WTC11 (cell line): ENCODE measurements around the gene CRTC3. TPM values are rescaled to one million over a fixed set of nuclear protein-coding genes. Genes with fewer than 3 reads are reported as not detected.

Experiments
- ATAC-seq: fragments of 200-7000 bp; cut with Tn5 transposase; 2 replicates; pipeline ENCODE4 v1.10.0; 2021; ENCODE audit warnings: mild to moderate bottlenecking, moderate library complexity
- CTCF ChIA-PET: fragments of 300-600 bp; sonication (Branson Sonifier 250); formaldehyde crosslinking; loops from one replicate; lab custom pipeline; 2021; ENCODE audit warnings: antibody characterized with exemption; lab: Charles Lee
- POLR2A ChIA-PET: fragments of 350-600 bp; sonication (Branson Sonifier 250); formaldehyde crosslinking; loops from one replicate; lab custom pipeline; 2021; ENCODE audit warnings: antibody characterized with exemption; lab: Charles Lee
- DNase-seq: peaks from one replicate; pipeline ENCODE4 v3.0.0; 2021; ENCODE audit warnings: low spot score
- H3K27ac Mint-ChIP-seq: 2 replicates; pipeline ENCODE4 v1.8.0; 2021; ENCODE audit warnings: mixed read lengths
- H3K27me3 Mint-ChIP-seq: 2 replicates; pipeline ENCODE4 v1.8.0; 2021; ENCODE audit warnings: low read depth, mild to moderate bottlenecking, moderate library complexity, mixed read lengths
- H3K36me3 Mint-ChIP-seq: 2 replicates; pipeline ENCODE4 v1.8.0; 2021; ENCODE audit warnings: mixed read lengths
- H3K4me1 Mint-ChIP-seq: 2 replicates; pipeline ENCODE4 v1.8.0; 2022; ENCODE audit warnings: mixed read lengths
- H3K4me3 Mint-ChIP-seq: 2 replicates; pipeline ENCODE4 v1.8.0; 2021; ENCODE audit warnings: mild to moderate bottlenecking, moderate library complexity, mixed read lengths
- H3K9me3 Mint-ChIP-seq: 2 replicates; pipeline ENCODE4 v1.8.0; 2021; ENCODE audit warnings: mixed read lengths
- CBFB ChIP-seq: sonication (generic); formaldehyde crosslinking; IDR thresholded peaks from 2 replicates; pipeline ENCODE4 v1.8.1; 2022; ENCODE audit warnings: mild to moderate bottlenecking, low read depth, missing genetic modification reagents
- EMX1 ChIP-seq: fragments of 250-450 bp; sonication (Bioruptor Pico); IDR thresholded peaks from 2 replicates; pipeline ENCODE4 v1.8.0; 2021; ENCODE audit warnings: mild to moderate bottlenecking
- ESRRA ChIP-seq: sonication (generic); formaldehyde crosslinking; IDR thresholded peaks from 2 replicates; pipeline ENCODE4 v1.8.1; 2022; ENCODE audit warnings: mild to moderate bottlenecking, missing genetic modification reagents, borderline replicate concordance
- JAZF1 ChIP-seq: fragments of 250-450 bp; sonication (Bioruptor Pico); IDR thresholded peaks from 2 replicates; pipeline ENCODE4 v1.9.0; 2021; ENCODE audit warnings: moderate library complexity, mild to moderate bottlenecking, inconsistent platforms
- RELA ChIP-seq: sonication (generic); formaldehyde crosslinking; IDR thresholded peaks from 2 replicates; pipeline ENCODE4 v1.8.1; 2022; ENCODE audit warnings: missing genetic modification reagents, mild to moderate bottlenecking, borderline replicate concordance
- TEAD1 ChIP-seq: sonication (generic); formaldehyde crosslinking; IDR thresholded peaks from 2 replicates; pipeline ENCODE4 v1.8.0; 2022; ENCODE audit warnings: mild to moderate bottlenecking, missing genetic modification reagents
- ZNF121 ChIP-seq: sonication (generic); formaldehyde crosslinking; IDR thresholded peaks from 2 replicates; pipeline ENCODE4 v1.8.0; 2023; ENCODE audit warnings: missing genetic modification reagents
- ZNF219 ChIP-seq: sonication (generic); formaldehyde crosslinking; IDR thresholded peaks from 2 replicates; pipeline ENCODE4 v1.8.0; 2023; ENCODE audit warnings: missing genetic modification reagents, mild to moderate bottlenecking, borderline replicate concordance
- ZNF263 ChIP-seq: sonication (generic); formaldehyde crosslinking; IDR thresholded peaks from 2 replicates; pipeline ENCODE4 v1.8.1; 2022; ENCODE audit warnings: low read depth, mild to moderate bottlenecking, moderate library complexity, missing genetic modification reagents
- ZNF317 ChIP-seq: sonication (generic); formaldehyde crosslinking; IDR thresholded peaks from 2 replicates; pipeline ENCODE4 v1.8.1; 2023; ENCODE audit warnings: low read depth, mild to moderate bottlenecking, moderate library complexity, missing genetic modification reagents, borderline replicate concordance
- ZNF671 ChIP-seq: fragments of 250-450 bp; sonication (Bioruptor Pico); IDR thresholded peaks from 2 replicates; pipeline ENCODE4 v1.8.0; 2021; ENCODE audit warnings: mild to moderate bottlenecking
- total RNA-seq: library from RNA; stranded (reverse); gene quantifications from 3 replicates; pipeline ENCODE4 v1.2.3, GENCODE V29; 2021
- TF ChIP-seq, protein P1 (sequence below): sonication (generic); formaldehyde crosslinking; IDR thresholded peaks from 2 replicates; pipeline ENCODE4 v1.8.1; 2023; ENCODE audit warnings: mild to moderate bottlenecking, missing genetic modification reagents
- TF ChIP-seq, protein P2 (sequence below): sonication (generic); formaldehyde crosslinking; IDR thresholded peaks from 2 replicates; pipeline ENCODE4 v1.8.1; 2022; ENCODE audit warnings: mild to moderate bottlenecking, missing genetic modification reagents, moderate library complexity, borderline replicate concordance
- TF ChIP-seq, protein P3 (sequence below): fragments of 250-450 bp; sonication (Bioruptor Pico); IDR thresholded peaks from 2 replicates; pipeline ENCODE4 v1.9.0; 2021; ENCODE audit warnings: mild to moderate bottlenecking, borderline replicate concordance
- TF ChIP-seq, protein P4 (sequence below): sonication (generic); formaldehyde crosslinking; IDR thresholded peaks from 2 replicates; pipeline ENCODE4 v1.8.1; 2022; ENCODE audit warnings: mild to moderate bottlenecking, moderate library complexity, missing genetic modification reagents
- TF ChIP-seq, protein P5 (sequence below): sonication (generic); formaldehyde crosslinking; IDR thresholded peaks from 2 replicates; pipeline ENCODE4 v1.8.0; 2022; ENCODE audit warnings: mild to moderate bottlenecking, missing genetic modification reagents
- TF ChIP-seq, protein P6 (sequence below): fragments of 250-450 bp; sonication (Bioruptor Pico); IDR thresholded peaks from 2 replicates; pipeline ENCODE4 v1.9.0; 2021; ENCODE audit warnings: mild to moderate bottlenecking
- TF ChIP-seq, protein P7 (sequence below): sonication (generic); formaldehyde crosslinking; IDR thresholded peaks from 2 replicates; pipeline ENCODE4 v1.8.0; 2023; ENCODE audit warnings: missing genetic modification reagents, mild to moderate bottlenecking, borderline replicate concordance
- TF ChIP-seq, protein P8 (sequence below): sonication (generic); formaldehyde crosslinking; conservative IDR thresholded peaks from 2 replicates; pipeline ENCODE4 v1.8.1; 2022; ENCODE audit warnings: mild to moderate bottlenecking, missing genetic modification reagents

Gene CRTC3
- total RNA-seq, 1 experiment from 2014 or later, result 8.4 TPM

DNA sequence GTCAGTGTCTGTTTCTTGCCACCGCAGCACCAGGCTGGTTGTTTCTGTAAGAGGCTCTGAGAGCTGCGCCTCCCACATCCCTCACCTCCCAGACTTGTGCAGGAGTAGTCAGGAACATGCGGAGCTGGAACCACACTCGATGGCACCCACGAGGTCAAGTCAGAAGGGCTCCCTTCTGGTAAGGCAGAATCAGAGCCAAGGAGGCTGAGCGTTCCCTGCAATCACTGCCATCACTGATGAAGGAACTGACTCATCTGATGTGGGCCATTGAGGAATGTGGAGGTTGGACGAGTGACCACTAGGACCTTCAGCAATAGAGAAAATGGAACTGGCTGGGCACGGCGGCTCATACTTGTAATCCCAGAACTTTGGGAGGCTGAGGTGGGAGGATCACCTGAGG is 151.8 kb downstream of the CRTC3 start:
- TF ChIP-seq, protein P1, sequence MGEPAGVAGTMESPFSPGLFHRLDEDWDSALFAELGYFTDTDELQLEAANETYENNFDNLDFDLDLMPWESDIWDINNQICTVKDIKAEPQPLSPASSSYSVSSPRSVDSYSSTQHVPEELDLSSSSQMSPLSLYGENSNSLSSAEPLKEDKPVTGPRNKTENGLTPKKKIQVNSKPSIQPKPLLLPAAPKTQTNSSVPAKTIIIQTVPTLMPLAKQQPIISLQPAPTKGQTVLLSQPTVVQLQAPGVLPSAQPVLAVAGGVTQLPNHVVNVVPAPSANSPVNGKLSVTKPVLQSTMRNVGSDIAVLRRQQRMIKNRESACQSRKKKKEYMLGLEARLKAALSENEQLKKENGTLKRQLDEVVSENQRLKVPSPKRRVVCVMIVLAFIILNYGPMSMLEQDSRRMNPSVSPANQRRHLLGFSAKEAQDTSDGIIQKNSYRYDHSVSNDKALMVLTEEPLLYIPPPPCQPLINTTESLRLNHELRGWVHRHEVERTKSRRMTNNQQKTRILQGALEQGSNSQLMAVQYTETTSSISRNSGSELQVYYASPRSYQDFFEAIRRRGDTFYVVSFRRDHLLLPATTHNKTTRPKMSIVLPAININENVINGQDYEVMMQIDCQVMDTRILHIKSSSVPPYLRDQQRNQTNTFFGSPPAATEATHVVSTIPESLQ, result no peak
- TF ChIP-seq, protein P2, sequence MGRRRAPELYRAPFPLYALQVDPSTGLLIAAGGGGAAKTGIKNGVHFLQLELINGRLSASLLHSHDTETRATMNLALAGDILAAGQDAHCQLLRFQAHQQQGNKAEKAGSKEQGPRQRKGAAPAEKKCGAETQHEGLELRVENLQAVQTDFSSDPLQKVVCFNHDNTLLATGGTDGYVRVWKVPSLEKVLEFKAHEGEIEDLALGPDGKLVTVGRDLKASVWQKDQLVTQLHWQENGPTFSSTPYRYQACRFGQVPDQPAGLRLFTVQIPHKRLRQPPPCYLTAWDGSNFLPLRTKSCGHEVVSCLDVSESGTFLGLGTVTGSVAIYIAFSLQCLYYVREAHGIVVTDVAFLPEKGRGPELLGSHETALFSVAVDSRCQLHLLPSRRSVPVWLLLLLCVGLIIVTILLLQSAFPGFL (CRISPR knock-in tag), result no peak
- TF ChIP-seq EMX1, result no peak
- no peak for TF ChIP-seq TEAD1 (CRISPR knock-in tag)
- TF ChIP-seq, protein P3, sequence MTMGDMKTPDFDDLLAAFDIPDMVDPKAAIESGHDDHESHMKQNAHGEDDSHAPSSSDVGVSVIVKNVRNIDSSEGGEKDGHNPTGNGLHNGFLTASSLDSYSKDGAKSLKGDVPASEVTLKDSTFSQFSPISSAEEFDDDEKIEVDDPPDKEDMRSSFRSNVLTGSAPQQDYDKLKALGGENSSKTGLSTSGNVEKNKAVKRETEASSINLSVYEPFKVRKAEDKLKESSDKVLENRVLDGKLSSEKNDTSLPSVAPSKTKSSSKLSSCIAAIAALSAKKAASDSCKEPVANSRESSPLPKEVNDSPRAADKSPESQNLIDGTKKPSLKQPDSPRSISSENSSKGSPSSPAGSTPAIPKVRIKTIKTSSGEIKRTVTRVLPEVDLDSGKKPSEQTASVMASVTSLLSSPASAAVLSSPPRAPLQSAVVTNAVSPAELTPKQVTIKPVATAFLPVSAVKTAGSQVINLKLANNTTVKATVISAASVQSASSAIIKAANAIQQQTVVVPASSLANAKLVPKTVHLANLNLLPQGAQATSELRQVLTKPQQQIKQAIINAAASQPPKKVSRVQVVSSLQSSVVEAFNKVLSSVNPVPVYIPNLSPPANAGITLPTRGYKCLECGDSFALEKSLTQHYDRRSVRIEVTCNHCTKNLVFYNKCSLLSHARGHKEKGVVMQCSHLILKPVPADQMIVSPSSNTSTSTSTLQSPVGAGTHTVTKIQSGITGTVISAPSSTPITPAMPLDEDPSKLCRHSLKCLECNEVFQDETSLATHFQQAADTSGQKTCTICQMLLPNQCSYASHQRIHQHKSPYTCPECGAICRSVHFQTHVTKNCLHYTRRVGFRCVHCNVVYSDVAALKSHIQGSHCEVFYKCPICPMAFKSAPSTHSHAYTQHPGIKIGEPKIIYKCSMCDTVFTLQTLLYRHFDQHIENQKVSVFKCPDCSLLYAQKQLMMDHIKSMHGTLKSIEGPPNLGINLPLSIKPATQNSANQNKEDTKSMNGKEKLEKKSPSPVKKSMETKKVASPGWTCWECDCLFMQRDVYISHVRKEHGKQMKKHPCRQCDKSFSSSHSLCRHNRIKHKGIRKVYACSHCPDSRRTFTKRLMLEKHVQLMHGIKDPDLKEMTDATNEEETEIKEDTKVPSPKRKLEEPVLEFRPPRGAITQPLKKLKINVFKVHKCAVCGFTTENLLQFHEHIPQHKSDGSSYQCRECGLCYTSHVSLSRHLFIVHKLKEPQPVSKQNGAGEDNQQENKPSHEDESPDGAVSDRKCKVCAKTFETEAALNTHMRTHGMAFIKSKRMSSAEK (CRISPR knock-in tag), result no peak
- no peak for TF ChIP-seq JAZF1
- TF ChIP-seq ZNF317 (CRISPR knock-in tag), result no peak
- TF ChIP-seq, protein P4, sequence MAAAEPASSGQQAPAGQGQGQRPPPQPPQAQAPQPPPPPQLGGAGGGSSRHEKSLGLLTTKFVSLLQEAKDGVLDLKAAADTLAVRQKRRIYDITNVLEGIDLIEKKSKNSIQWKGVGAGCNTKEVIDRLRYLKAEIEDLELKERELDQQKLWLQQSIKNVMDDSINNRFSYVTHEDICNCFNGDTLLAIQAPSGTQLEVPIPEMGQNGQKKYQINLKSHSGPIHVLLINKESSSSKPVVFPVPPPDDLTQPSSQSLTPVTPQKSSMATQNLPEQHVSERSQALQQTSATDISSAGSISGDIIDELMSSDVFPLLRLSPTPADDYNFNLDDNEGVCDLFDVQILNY (CRISPR knock-in tag), result no peak
- TF ChIP-seq, protein P5, sequence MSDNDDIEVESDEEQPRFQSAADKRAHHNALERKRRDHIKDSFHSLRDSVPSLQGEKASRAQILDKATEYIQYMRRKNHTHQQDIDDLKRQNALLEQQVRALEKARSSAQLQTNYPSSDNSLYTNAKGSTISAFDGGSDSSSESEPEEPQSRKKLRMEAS (CRISPR knock-in tag), result no peak
- TF ChIP-seq ZNF263, result no peak
- no peak for TF ChIP-seq ZNF671 (CRISPR knock-in tag)
- no peak overlapping the region for H3K27ac Mint-ChIP-seq
- 0 out of 2 replicates have a peak, but pooled peaks cover 3% of the 10 kb centered on the region for H3K4me1 Mint-ChIP-seq
- ChIA-PET POLR2A (no interaction called here), CTCF (interaction anchor here (1.6 to 1.9 kb wide), 2 partner anchors 33 to 251 kb away, joined by 4 to 6 read pairs; partner anchors contain the start of gene HDDC3)
- no peak overlapping the region for H3K4me3 Mint-ChIP-seq
- no peaks in the 10 kb centered on the region for H3K36me3 Mint-ChIP-seq
- no peaks in the 10 kb centered on the region for H3K27me3 Mint-ChIP-seq
- DNase-seq, result no peak
- H3K9me3 Mint-ChIP-seq, result no peaks in the 10 kb centered on the region; the same call in 1 of the 2 replicates
- ATAC-seq, result no peak

DNA sequence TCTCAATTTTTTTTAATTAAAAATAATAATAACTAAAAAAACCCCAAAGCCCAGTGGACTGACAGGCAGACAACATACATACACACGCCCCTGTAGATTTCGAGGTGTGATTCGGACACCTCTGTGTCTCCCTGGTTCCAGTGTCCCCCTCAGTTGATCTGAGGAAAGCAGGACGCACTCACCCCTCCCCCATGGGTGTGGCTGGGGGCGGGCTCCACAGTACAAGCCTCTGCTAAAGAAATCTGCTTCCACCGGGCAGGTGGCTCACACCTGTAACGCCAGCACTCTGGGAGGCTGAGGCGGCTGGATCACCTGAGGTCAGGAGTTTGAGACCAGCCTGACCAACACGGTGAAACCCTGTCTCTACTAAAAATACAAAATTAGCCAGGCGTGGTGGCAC is 153.6 kb downstream of the CRTC3 start:
- 0 out of 2 replicates have a peak, but pooled peaks cover 3% of the 10 kb centered on the region for H3K4me1 Mint-ChIP-seq
- ATAC-seq, result 0 out of 2 replicates have a peak, but pooled peaks have one; percentile 30
- ChIA-PET CTCF (no interaction called here), POLR2A (no interaction called here)
- DNase-seq, result peak; percentile 25
- H3K4me3 Mint-ChIP-seq, result no peak overlapping the region
- H3K27ac Mint-ChIP-seq, result no peak overlapping the region
- no peaks in the 10 kb centered on the region for H3K27me3 Mint-ChIP-seq
- no peaks in the 10 kb centered on the region; the same call in 1 of the 2 replicates for H3K36me3 Mint-ChIP-seq
- peaks cover 2% of the 10 kb centered on the region for H3K9me3 Mint-ChIP-seq
- TF ChIP-seq CBFB (no peak), ESRRA (no peak), ZNF219 (CRISPR knock-in tag) (no peak), EMX1 (no peak), ZNF121 (no peak), RELA (no peak)
- TF ChIP-seq, protein P6, sequence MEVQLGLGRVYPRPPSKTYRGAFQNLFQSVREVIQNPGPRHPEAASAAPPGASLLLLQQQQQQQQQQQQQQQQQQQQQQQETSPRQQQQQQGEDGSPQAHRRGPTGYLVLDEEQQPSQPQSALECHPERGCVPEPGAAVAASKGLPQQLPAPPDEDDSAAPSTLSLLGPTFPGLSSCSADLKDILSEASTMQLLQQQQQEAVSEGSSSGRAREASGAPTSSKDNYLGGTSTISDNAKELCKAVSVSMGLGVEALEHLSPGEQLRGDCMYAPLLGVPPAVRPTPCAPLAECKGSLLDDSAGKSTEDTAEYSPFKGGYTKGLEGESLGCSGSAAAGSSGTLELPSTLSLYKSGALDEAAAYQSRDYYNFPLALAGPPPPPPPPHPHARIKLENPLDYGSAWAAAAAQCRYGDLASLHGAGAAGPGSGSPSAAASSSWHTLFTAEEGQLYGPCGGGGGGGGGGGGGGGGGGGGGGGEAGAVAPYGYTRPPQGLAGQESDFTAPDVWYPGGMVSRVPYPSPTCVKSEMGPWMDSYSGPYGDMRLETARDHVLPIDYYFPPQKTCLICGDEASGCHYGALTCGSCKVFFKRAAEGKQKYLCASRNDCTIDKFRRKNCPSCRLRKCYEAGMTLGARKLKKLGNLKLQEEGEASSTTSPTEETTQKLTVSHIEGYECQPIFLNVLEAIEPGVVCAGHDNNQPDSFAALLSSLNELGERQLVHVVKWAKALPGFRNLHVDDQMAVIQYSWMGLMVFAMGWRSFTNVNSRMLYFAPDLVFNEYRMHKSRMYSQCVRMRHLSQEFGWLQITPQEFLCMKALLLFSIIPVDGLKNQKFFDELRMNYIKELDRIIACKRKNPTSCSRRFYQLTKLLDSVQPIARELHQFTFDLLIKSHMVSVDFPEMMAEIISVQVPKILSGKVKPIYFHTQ, result no peak
- TF ChIP-seq, protein P7, sequence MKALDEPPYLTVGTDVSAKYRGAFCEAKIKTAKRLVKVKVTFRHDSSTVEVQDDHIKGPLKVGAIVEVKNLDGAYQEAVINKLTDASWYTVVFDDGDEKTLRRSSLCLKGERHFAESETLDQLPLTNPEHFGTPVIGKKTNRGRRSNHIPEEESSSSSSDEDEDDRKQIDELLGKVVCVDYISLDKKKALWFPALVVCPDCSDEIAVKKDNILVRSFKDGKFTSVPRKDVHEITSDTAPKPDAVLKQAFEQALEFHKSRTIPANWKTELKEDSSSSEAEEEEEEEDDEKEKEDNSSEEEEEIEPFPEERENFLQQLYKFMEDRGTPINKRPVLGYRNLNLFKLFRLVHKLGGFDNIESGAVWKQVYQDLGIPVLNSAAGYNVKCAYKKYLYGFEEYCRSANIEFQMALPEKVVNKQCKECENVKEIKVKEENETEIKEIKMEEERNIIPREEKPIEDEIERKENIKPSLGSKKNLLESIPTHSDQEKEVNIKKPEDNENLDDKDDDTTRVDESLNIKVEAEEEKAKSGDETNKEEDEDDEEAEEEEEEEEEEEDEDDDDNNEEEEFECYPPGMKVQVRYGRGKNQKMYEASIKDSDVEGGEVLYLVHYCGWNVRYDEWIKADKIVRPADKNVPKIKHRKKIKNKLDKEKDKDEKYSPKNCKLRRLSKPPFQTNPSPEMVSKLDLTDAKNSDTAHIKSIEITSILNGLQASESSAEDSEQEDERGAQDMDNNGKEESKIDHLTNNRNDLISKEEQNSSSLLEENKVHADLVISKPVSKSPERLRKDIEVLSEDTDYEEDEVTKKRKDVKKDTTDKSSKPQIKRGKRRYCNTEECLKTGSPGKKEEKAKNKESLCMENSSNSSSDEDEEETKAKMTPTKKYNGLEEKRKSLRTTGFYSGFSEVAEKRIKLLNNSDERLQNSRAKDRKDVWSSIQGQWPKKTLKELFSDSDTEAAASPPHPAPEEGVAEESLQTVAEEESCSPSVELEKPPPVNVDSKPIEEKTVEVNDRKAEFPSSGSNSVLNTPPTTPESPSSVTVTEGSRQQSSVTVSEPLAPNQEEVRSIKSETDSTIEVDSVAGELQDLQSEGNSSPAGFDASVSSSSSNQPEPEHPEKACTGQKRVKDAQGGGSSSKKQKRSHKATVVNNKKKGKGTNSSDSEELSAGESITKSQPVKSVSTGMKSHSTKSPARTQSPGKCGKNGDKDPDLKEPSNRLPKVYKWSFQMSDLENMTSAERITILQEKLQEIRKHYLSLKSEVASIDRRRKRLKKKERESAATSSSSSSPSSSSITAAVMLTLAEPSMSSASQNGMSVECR (CRISPR knock-in tag), result no peak
- TF ChIP-seq, protein P8, sequence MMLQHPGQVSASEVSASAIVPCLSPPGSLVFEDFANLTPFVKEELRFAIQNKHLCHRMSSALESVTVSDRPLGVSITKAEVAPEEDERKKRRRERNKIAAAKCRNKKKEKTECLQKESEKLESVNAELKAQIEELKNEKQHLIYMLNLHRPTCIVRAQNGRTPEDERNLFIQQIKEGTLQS (CRISPR knock-in tag), result no peak
